K562 (cell line): ENCODE measurements around the gene PPM1N. TPM values are rescaled to one million over a fixed set of nuclear protein-coding genes. Genes with fewer than 3 reads are reported as not detected.

ENCODE experiments used
- DPF2 ChIP-seq: fragments of 450-650 bp; IDR thresholded peaks from 2 replicates; pipeline ENCODE4 v1.6.1; 2016
- E2F5 ChIP-seq: sonication (generic); formaldehyde crosslinking; IDR thresholded peaks from 2 replicates; pipeline ENCODE4 v1.8.0; 2022; ENCODE audit warnings: mild to moderate bottlenecking, missing genetic modification reagents
- HDAC2 ChIP-seq: fragments of 450-650 bp; IDR thresholded peaks from 2 replicates; pipeline ENCODE4 v1.6.1; 2016; ENCODE audit warnings: mild to moderate bottlenecking
- MED1 ChIP-seq: sonication (generic); formaldehyde crosslinking; IDR thresholded peaks from 2 replicates; pipeline ENCODE4 v1.8.1; 2023; ENCODE audit warnings: missing genetic modification reagents, borderline replicate concordance
- RFX7 ChIP-seq: fragments of 250-450 bp; sonication (Bioruptor Pico); IDR thresholded peaks from 2 replicates; pipeline ENCODE4 v1.5.1; 2021; ENCODE audit warnings: mild to moderate bottlenecking
- ZNF239 ChIP-seq: fragments of 250-450 bp; sonication (Bioruptor Pico); IDR thresholded peaks from 2 replicates; pipeline ENCODE4 v1.4.0; 2020; ENCODE audit warnings: mild to moderate bottlenecking
- ZNF592 ChIP-seq: fragments of 450-650 bp; IDR thresholded peaks from 2 replicates; pipeline ENCODE4 v1.6.1; 2017; ENCODE audit warnings: antibody characterized with exemption, mild to moderate bottlenecking
- polyA plus RNA-seq, 8 experiments: library from polyadenylated mRNA; depleted of rRNA in 4 of 8; stranded (reverse) in 5 of 8; unstranded in 3 of 8; fragments of >200 nt; fragmentation: Nextera tagmentation in 2 of 8; fragmentation: Illumina TruSeq in 1 of 8; extraction: Ambion mirVana in 2 of 8; extraction: Trizol in 1 of 8; gene quantifications; 2 replicates each; pipeline versions ENCODE4 v1.2.1 to v1.2.3, GENCODE V29; 2011 to 2014; ENCODE audit warnings: inconsistent platforms in 1 of 8, missing spikeins in 1 of 8
- total RNA-seq, 7 experiments: library from RNA; depleted of rRNA in 6 of 7; stranded (reverse); fragments of >200 nt in 6 of 7; fragmentation: Illumina TruSeq in 2 of 7; extraction: Trizol in 2 of 7; gene quantifications; 2 replicates each; pipeline versions ENCODE4 v1.2.1 to v1.2.3, GENCODE V29; 2011 to 2021; ENCODE audit warnings: low replicate concordance in 1 of 7
- TF ChIP-seq, protein P1 (sequence below), 3 experiments: fragments of 200-800 bp in 1 of 3; fragments of 250-450 bp in 1 of 3; fragments of 450-650 bp in 1 of 3; sonication (Bioruptor Pico) in 1 of 3; sonication (Bioruptor generic) in 1 of 3; formaldehyde crosslinking in 1 of 3; IDR thresholded peaks; 2 replicates each; pipeline versions ENCODE4 v1.6.1 to v1.8.0; 2016 to 2022; ENCODE audit warnings: mild to moderate bottlenecking in 2 of 3, missing genetic modification characterization in 2 of 3, missing compliant biosample characterization in 1 of 3, moderate library complexity in 1 of 3
- TF ChIP-seq, protein P2 (sequence below), 2 experiments: fragments of 450-650 bp; formaldehyde crosslinking in 1 of 2; IDR thresholded peaks; 2 replicates each; pipeline versions ENCODE4 v1.4.0 to v1.6.1; 2014 to 2020; ENCODE audit warnings: mild to moderate bottlenecking in 2 of 2, borderline replicate concordance in 1 of 2, low read depth in 1 of 2

PPM1N gene
- total and polyA plus RNA-seq, 9 of the 15 experiments (the other 6 are each of a cell fraction or from before 2014, with no cell fraction given), result 4.5 to 15.6 (median 8.7) TPM

DNA sequence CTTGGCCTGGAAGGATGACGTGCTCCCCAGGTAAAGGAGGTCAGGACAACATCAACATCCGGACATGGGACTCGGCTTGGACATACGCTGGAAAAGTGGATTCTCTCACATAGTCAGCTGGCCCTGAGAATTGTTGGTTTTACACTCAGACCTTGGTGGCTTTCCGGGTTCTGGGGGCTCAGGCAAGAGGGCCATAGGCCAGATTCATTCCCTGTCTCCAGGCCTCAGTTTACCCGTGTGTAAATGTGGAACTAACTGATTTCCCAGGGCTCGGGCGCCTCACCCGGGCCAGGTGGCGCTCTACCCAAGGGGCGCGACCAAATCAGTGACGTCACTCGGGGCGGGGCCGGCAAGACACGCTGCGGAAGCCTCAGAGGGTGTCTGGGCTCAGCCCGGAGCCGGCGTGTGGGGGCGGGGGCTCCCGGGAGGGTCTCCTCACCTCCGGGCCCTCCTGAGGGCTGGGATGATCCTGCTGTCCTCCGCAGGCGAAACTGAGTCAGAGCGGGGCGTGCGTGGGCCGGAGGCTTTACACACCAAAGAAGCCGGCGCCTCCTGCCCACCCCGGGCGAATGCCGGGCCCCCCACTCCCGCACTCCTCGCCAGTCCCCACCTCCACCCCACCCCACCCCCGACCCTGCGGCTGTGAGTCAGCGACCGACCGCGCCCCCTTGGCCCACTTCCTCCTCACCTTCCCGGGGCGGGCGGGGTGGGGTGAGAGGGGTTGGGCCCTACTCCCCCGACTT, 8.2 kb downstream of the PPM1N start (continued):
- TF ChIP-seq, protein P1, sequence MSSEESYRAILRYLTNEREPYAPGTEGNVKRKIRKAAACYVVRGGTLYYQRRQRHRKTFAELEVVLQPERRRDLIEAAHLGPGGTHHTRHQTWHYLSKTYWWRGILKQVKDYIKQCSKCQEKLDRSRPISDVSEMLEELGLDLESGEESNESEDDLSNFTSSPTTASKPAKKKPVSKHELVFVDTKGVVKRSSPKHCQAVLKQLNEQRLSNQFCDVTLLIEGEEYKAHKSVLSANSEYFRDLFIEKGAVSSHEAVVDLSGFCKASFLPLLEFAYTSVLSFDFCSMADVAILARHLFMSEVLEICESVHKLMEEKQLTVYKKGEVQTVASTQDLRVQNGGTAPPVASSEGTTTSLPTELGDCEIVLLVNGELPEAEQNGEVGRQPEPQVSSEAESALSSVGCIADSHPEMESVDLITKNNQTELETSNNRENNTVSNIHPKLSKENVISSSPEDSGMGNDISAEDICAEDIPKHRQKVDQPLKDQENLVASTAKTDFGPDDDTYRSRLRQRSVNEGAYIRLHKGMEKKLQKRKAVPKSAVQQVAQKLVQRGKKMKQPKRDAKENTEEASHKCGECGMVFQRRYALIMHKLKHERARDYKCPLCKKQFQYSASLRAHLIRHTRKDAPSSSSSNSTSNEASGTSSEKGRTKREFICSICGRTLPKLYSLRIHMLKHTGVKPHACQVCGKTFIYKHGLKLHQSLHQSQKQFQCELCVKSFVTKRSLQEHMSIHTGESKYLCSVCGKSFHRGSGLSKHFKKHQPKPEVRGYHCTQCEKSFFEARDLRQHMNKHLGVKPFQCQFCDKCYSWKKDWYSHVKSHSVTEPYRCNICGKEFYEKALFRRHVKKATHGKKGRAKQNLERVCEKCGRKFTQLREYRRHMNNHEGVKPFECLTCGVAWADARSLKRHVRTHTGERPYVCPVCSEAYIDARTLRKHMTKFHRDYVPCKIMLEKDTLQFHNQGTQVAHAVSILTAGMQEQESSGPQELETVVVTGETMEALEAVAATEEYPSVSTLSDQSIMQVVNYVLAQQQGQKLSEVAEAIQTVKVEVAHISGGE (CRISPR knock-in tag; IDR thresholded peaks at IDR 0.05), result peak in 1 of 3 experiments; percentile 19; a peak in 1 of 6 replicates
- peak; percentile 85 for TF ChIP-seq ZNF592
- peak; percentile 30; the same call in 1 of the 2 replicates for TF ChIP-seq DPF2
- no peak for TF ChIP-seq E2F5
- no peak for TF ChIP-seq ZNF239 (CRISPR knock-in tag)
- TF ChIP-seq, protein P2, sequence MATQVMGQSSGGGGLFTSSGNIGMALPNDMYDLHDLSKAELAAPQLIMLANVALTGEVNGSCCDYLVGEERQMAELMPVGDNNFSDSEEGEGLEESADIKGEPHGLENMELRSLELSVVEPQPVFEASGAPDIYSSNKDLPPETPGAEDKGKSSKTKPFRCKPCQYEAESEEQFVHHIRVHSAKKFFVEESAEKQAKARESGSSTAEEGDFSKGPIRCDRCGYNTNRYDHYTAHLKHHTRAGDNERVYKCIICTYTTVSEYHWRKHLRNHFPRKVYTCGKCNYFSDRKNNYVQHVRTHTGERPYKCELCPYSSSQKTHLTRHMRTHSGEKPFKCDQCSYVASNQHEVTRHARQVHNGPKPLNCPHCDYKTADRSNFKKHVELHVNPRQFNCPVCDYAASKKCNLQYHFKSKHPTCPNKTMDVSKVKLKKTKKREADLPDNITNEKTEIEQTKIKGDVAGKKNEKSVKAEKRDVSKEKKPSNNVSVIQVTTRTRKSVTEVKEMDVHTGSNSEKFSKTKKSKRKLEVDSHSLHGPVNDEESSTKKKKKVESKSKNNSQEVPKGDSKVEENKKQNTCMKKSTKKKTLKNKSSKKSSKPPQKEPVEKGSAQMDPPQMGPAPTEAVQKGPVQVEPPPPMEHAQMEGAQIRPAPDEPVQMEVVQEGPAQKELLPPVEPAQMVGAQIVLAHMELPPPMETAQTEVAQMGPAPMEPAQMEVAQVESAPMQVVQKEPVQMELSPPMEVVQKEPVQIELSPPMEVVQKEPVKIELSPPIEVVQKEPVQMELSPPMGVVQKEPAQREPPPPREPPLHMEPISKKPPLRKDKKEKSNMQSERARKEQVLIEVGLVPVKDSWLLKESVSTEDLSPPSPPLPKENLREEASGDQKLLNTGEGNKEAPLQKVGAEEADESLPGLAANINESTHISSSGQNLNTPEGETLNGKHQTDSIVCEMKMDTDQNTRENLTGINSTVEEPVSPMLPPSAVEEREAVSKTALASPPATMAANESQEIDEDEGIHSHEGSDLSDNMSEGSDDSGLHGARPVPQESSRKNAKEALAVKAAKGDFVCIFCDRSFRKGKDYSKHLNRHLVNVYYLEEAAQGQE (IDR thresholded peaks at IDR 0.05; ENCODE audit: borderline replicate concordance), result peak; percentile 32; the same call in 1 of the 2 replicates
- TF ChIP-seq, protein P2 (CRISPR knock-in tag; IDR thresholded peaks at IDR 0.05; ENCODE audit: low read depth), result peak; percentile 33; the same call in 1 of the 2 replicates
- TF ChIP-seq MED1 (CRISPR knock-in tag), result no peak
- TF ChIP-seq HDAC2, result peak; percentile 71; the same call in 1 of the 2 replicates
- no peak for TF ChIP-seq RFX7 (CRISPR knock-in tag)
